Activated T-cell treated with anti-CD3 and anti-CD28 coated beads, Interleukin-2, amount 50 U/mL, for 72 hours (primary cell): Measurements from ENCODE around the gene LGALS16. TPM values are rescaled to one million over a fixed set of nuclear protein-coding genes. Genes with fewer than 3 reads are reported as not detected.
"Not testable (repeated sequence)": the region's sequence is repeated elsewhere in the genome, so short reads cannot be mapped to it uniquely, and the experiment has no call there.

Experiments
- ATAC-seq, 2 donors: fragments of 150-1000 bp; cut with Tn5 transposase; replicated peaks in 1 of 2; 2 replicates each; pipeline ENCODE4 v1.10.0; 2021; ENCODE audit warnings: moderate library complexity in 2 of 2, mild to moderate bottlenecking in 1 of 2
- DNase-seq, 2 donors: peaks; one replicate each; pipeline ENCODE4 v3.0.0; 2021 to 2022; ENCODE audit warnings: mixed read lengths in 1 of 2
- H3K27ac Mint-ChIP-seq: one replicate; pipeline ENCODE4 v1.8.0; 2022; ENCODE audit warnings: mild to moderate bottlenecking, moderate library complexity, mixed read lengths
- H3K27me3 Mint-ChIP-seq: one replicate; pipeline ENCODE4 v1.8.0; 2022; ENCODE audit warnings: low read depth, mixed read lengths
- H3K36me3 Mint-ChIP-seq, 2 donors: one replicate each; pipeline ENCODE4 v1.8.0; 2022; ENCODE audit warnings: mixed read lengths in 2 of 2, mild to moderate bottlenecking in 1 of 2; ENCODE audit not compliant: insufficient read depth in 2 of 2
- H3K4me1 Mint-ChIP-seq: one replicate; pipeline ENCODE4 v1.8.0; 2022; ENCODE audit warnings: low read depth, mixed read lengths
- H3K4me3 Mint-ChIP-seq, 2 donors: one replicate each; pipeline ENCODE4 v1.8.0; 2022; ENCODE audit warnings: mild to moderate bottlenecking in 2 of 2, mixed read lengths in 2 of 2, moderate library complexity in 2 of 2
- H3K9me3 Mint-ChIP-seq, 2 donors: one replicate each; pipeline ENCODE4 v1.8.0; 2022; ENCODE audit warnings: mixed read lengths in 2 of 2
- total RNA-seq, 2 donors: library from RNA; stranded (reverse); gene quantifications; one replicate each; pipeline ENCODE4 v1.2.3, GENCODE V29; 2022

LGALS16 gene
- total RNA-seq, 2 donors from 2014 or later: not detected

DNA sequence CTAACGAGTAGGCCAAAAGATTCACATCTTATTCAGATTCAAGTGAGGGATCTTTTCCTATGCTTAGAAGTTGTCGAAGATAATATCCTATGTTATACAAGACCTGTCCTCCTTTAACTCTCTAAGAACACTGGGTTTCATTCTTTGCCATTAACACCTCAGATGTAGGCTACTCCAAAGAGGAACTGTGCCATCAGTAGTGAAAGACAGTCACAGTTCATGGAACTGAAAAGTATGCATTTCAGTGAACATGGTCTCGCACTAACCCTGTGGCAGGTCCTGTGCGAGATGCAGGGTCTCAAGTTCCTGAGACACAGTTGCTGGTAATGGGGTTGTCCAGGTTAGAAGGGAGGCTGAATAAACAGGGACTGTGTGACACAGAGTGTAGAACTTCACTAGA, 4.1 kb downstream of the LGALS16 start:
- ATAC-seq (no peak), DNase-seq (no peak)
- Mint-ChIP-seq H3K9me3 (no peaks in the 10 kb centered on the region), H3K4me3 (no peak overlapping the region), H3K27ac (no peak overlapping the region), H3K4me1 (peaks cover 7% of the 10 kb centered on the region), H3K36me3 (no peaks in the 10 kb centered on the region), H3K27me3 (peaks cover 22% of the 10 kb centered on the region)

DNA sequence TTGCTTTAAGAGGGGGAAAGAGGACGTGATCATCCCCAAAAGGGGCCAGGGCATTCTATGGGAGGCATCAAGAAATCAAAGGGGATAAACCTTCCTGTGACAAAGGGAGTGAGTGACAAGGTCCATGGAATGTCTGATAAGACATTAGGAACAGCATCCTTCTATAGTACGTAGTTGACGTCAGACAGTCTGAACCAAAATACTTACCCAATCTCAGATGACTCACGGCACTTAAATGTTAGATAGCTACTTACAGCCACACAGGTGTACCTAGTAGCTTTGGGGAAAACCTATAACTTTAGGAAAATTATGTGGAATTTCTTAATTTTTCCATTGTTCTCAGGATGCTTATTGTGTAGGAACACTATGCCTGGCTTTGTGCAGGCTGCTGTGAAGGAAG, 4.9 kb downstream of the LGALS16 start:
- peaks cover 0 to 2% of the 10 kb centered on the region in 2 donors for H3K9me3 Mint-ChIP-seq
- no peak overlapping the region for H3K27ac Mint-ChIP-seq
- H3K4me1 Mint-ChIP-seq: peaks cover 7% of the 10 kb centered on the region
- no peak for ATAC-seq
- peaks cover 18% of the 10 kb centered on the region for H3K27me3 Mint-ChIP-seq
- no peak for DNase-seq
- H3K36me3 Mint-ChIP-seq: peaks cover 0 to 1% of the 10 kb centered on the region in 2 donors
- H3K4me3 Mint-ChIP-seq: no peak overlapping the region

DNA sequence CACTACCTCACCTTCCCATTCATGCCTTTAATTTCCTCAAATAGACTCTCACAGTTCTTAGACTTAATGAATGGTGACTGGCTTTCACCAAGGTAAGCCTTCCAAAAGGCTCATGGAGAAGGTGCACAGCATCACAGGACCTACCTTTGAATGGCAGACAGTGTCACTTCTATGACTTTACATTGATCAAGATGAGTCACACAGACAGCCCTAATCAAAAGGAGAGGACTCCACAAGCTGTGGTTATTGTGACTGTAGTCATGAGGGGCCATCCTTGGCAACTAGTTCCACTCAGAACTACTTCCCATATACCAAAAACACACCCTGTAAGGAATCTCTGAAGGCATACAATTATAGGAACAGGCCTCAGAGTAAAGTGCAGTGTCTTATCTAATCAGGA, 5.9 kb downstream of the LGALS16 start:
- peaks cover 0 to 2% of the 10 kb centered on the region in 2 donors for H3K9me3 Mint-ChIP-seq
- ATAC-seq (peak; percentile 59 to 75), DNase-seq (no peak)
- no peak overlapping the region for H3K27ac Mint-ChIP-seq
- peaks cover 7% of the 10 kb centered on the region for H3K4me1 Mint-ChIP-seq
- peaks cover 0 to 1% of the 10 kb centered on the region in 2 donors for H3K36me3 Mint-ChIP-seq
- H3K27me3 Mint-ChIP-seq: peaks cover 10% of the 10 kb centered on the region
- H3K4me3 Mint-ChIP-seq: no peak overlapping the region

DNA sequence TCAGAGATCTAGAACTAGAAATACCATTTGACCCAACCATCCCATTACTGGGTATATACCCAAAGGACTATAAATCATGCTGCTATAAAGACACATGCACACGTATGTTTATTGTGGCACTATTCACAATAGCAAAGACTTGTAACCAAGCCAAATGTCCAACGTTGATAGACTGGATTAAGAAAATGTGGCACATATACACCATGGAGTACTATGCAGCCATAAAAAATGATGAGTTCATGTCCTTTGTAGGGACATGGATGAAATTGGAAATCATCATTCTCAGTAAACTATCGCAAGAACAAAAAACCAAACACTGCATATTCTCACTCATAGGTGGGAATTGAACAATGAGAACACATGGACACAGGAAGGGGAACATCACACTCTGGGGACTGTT, 14.1 kb downstream of the LGALS16 start:
- not testable (repeated sequence) for ATAC-seq, DNase-seq, H3K9me3 Mint-ChIP-seq, H3K4me3 Mint-ChIP-seq, H3K36me3 Mint-ChIP-seq, H3K27ac Mint-ChIP-seq
- Mint-ChIP-seq H3K27me3 (peaks cover 34% of the 10 kb centered on the region), H3K4me1 (peaks cover 15% of the 10 kb centered on the region)

DNA sequence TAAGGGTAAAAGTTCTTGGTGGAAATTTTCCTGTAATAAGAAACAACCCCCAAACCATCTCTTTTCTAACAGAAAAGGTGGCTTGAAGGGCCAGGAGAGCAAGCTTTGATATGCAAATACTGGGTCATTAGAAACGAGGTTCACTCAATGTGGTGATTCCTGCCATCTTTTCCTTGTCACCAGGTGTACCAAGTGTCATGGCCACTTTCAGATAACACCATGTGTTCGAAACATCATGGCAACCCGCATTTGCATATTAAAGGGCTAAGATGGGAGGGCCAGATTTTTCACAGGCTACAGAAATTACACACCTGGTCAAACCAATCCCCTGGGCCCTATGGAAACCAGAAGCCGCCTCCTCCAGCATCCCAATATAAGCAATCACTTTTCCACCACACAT, 15.3 kb downstream of the LGALS16 start:
- H3K27ac Mint-ChIP-seq: no peak overlapping the region
- no peak for ATAC-seq

DNA sequence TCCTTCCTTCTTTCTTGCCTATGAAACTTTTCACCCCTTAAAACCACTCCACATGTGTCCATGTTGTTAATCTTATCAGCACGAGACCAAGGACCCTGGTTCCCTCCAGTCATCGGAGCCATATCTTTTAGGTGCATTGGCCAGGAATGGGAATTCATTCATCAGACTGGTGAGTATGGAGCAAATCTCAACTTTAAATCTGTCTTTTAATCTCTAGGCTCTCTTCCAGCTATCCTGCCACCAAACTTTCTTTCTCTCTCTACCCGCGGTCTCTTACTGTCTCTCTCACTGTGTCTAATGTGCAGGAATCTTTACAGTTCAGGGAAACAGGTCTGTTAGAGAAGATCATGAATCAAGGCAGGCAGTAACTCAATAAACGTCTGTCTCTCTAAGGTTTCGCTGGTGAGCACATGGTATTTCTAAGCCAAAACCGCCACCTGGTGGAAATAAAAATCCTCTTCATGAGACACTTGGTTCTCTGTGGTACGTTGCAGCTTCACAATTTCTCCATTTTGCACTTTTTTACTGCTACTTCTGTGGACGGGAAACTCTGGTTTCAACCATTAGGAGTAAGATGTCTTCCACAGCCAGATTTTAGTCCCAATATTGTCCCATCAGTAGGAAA, 16.1 kb downstream of the LGALS16 start:
- Mint-ChIP-seq H3K36me3 (no peaks in the 10 kb centered on the region), H3K27me3 (peaks cover 32% of the 10 kb centered on the region), H3K4me1 (peaks cover 35% of the 10 kb centered on the region), H3K9me3 (no peaks in the 10 kb centered on the region), H3K4me3 (no peak overlapping the region), H3K27ac (no peak overlapping the region)
- peak; percentile 51 to 67 for DNase-seq
- peak; percentile 43 to 48 for ATAC-seq

More for the DNA sequence above, 15.3 kb downstream of the LGALS16 start:
- no peaks in the 10 kb centered on the region for H3K9me3 Mint-ChIP-seq
- H3K4me3 Mint-ChIP-seq: no peak overlapping the region
- no peak for DNase-seq
- H3K4me1 Mint-ChIP-seq: peaks cover 26% of the 10 kb centered on the region
- H3K36me3 Mint-ChIP-seq: no peaks in the 10 kb centered on the region
- peaks cover 34% of the 10 kb centered on the region for H3K27me3 Mint-ChIP-seq

DNA sequence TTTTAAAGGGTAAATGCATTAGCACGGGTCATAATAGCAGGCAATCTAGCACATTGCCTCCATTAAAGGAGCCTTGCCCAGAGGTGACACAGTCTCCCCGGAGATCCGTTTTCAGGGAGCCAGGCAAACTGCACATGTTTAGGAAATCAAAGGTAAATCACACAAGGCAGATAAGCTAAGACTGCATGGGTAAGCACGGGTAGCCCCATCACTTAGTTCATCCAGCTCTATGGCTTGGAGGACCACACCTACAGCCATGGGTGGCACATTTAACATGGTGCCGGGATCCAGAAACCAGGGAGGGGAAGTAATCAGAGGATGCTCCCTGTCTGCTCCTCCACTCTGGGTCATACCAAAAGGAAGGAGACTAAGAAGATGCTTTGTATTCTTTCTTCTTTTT, 16.8 kb downstream of the LGALS16 start:
- H3K27me3 Mint-ChIP-seq: peaks cover 26% of the 10 kb centered on the region
- peaks cover 35% of the 10 kb centered on the region for H3K4me1 Mint-ChIP-seq
- no peaks in the 10 kb centered on the region for H3K9me3 Mint-ChIP-seq
- ATAC-seq (no peak), DNase-seq (no peak)
- H3K4me3 Mint-ChIP-seq: no peak overlapping the region
- H3K27ac Mint-ChIP-seq: no peak overlapping the region
- no peaks in the 10 kb centered on the region for H3K36me3 Mint-ChIP-seq

DNA sequence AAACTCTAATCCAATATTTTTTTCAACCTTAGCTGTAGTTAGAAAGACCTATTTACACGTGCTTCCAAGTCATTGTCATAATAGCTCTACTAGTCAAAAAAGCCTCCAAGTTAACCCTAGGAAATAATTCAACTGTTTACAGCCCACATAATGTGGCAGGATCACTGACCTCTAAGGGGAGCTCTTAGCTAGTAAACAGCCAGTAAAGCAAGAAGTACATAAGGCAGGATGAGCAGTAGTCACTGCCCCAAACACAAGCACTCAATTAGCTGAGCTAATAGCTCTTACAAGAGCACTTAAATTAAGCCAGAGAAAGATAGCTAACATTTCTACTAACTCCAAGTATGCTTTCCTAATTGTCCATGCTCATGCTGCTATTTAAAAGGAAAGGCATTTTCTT, 18.1 kb downstream of the LGALS16 start:
- not testable (repeated sequence) for ATAC-seq, DNase-seq, H3K27ac Mint-ChIP-seq, H3K36me3 Mint-ChIP-seq, H3K4me3 Mint-ChIP-seq, H3K9me3 Mint-ChIP-seq
- Mint-ChIP-seq H3K27me3 (peaks cover 21% of the 10 kb centered on the region), H3K4me1 (peaks cover 46% of the 10 kb centered on the region)

DNA sequence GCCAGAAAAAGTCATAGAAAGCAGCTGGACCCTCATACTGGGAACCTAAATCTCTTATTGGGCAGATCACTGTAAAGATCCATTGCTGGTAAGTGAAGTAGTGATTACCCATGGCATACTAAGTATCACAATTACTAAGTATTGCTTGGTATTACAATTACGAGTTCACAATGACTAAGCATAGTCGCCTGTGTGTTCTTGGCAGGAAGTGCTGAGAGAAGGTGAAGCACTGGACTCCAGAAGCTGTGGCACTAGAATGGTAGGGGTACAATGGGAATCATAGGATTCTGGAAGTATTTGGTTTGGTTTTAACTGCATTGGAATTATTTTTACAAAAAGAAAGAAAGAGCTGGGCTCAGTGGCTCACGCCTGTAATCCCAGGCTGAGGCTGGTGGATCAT, 20.3 kb downstream of the LGALS16 start:
- Mint-ChIP-seq H3K9me3 (no peaks in the 10 kb centered on the region), H3K4me3 (peak overlapping the region; percentile 63 to 76), H3K36me3 (no peaks in the 10 kb centered on the region), H3K27me3 (peaks cover 13% of the 10 kb centered on the region), H3K27ac (peak overlapping the region; percentile 81), H3K4me1 (peaks cover 66% of the 10 kb centered on the region)
- peak; percentile 46 to 55 for DNase-seq
- peak; percentile 64 to 66 for ATAC-seq

DNA sequence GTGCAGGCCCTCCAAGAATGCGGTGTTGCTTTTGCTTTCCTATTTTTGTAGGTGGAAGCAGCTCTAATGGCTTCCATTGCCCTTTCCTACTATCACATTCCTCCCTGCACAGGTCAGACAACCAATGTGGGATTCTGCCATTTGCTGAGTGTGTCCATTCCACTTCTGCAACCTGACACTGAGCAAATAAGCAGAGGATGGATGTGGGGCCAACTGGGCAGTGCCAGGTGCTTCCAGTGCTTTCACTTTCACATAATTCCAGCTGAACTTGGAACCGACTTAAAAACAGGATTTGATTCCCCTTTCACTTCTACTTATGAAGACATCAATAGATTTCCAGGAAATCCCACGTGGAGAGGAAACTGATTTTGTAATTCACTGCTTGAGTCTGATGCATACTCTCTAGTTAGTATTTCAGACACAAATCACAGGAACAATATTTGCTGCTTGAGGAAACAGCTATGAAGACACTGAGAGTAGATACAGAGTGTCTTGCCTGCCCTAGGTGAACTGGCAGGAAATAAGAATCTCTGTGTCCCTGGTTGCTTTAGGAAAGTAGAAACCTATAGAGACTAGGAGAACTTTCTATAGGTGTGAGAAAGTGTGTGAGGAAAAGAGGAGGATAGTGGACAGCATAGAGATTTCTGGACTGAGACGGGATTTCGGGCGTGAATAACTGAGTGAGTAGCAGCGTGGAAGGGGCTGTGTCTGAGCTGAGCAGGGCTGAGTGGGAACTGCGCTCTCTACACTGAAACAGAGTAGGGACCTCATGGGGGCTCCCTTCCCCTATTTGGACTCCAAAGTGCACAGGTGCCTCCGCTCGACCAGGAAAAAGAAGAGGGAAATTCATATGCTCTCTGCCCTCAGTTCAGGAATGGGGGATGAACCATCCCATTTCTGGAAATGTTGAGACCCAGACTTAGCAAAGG, 22.5 kb downstream of the LGALS16 start:
- H3K9me3 Mint-ChIP-seq: no peaks in the 10 kb centered on the region
- H3K4me1 Mint-ChIP-seq: peaks cover 51% of the 10 kb centered on the region
- ATAC-seq: no peak
- H3K36me3 Mint-ChIP-seq: peaks cover 0 to 3% of the 10 kb centered on the region in 2 donors
- no peaks in the 10 kb centered on the region for H3K27me3 Mint-ChIP-seq
- H3K4me3 Mint-ChIP-seq: peak overlapping the region; percentile 79 to 85
- no peak for DNase-seq
- H3K27ac Mint-ChIP-seq: peak overlapping the region; percentile 98

DNA sequence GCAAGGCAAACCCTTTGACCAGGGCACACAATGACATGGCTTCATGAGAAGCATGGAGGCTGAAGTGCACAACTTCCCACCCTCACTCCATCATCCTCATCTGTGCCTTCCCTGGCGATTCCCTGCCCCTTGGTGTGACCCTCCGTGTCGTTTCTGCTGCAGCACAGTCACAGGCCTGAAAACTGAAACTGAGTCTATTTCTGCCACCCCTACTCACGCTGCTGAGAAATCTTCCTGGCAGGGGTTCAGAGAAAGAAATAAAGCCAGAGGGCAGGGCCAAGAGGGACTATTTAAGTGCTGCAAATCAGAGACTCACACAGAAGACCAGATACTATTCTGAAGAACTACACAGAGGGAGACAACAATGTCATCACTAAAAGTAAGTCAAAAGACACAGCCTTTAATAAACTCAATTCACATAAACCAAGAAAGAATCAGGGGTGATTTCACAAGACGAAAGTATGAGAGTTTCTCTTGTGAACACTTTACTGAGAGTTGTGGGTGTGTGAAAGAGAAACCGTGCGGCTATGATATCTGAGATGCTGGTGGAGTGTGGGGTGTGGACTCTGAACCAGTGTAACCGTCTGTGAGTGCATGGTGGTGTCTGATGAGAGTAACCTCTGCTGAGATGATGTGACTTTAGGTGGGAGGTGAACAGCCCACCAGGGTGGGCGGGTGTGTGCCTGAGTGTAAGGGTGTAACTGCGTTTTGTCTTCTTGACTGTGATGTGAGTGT, 23.5 kb downstream of the LGALS16 start:
- H3K4me1 Mint-ChIP-seq: peaks cover 51% of the 10 kb centered on the region
- ATAC-seq (peak; percentile 80 to 88), DNase-seq (peak; percentile 72 to 73)
- H3K27ac Mint-ChIP-seq: peak overlapping the region; percentile 89
- peaks cover 0 to 3% of the 10 kb centered on the region in 2 donors for H3K36me3 Mint-ChIP-seq
- no peaks in the 10 kb centered on the region for H3K9me3 Mint-ChIP-seq
- H3K27me3 Mint-ChIP-seq: no peaks in the 10 kb centered on the region
- H3K4me3 Mint-ChIP-seq: peak overlapping the region; percentile 79 to 85

DNA sequence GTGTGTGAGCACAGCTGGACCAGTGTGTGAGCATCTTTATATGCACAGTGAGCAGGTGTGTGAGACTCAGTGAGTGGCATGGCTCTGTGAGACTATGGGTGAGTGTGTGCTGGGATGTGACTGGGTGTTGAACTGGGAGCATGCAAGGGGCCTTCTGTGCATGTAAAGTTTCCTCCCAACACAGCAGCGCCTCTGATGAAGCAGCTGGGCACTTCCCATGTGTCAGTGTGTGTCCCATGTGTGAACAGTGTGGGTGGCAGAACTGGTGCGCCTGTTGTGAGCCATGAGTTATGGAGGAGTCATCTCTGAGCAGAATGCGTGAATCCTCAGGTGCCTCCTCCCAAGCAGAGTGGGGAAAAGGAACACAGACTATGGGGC, 24.1 kb downstream of the LGALS16 start:
- ATAC-seq (peak; percentile 42 to 59), DNase-seq (peak; percentile 55 to 59)
- H3K27me3 Mint-ChIP-seq: no peaks in the 10 kb centered on the region
- H3K4me3 Mint-ChIP-seq: peak overlapping the region; percentile 79 to 85
- H3K27ac Mint-ChIP-seq: peak overlapping the region; percentile 89
- no peaks in the 10 kb centered on the region for H3K9me3 Mint-ChIP-seq
- H3K4me1 Mint-ChIP-seq: peaks cover 51% of the 10 kb centered on the region
- peaks cover 0 to 3% of the 10 kb centered on the region in 2 donors for H3K36me3 Mint-ChIP-seq

DNA sequence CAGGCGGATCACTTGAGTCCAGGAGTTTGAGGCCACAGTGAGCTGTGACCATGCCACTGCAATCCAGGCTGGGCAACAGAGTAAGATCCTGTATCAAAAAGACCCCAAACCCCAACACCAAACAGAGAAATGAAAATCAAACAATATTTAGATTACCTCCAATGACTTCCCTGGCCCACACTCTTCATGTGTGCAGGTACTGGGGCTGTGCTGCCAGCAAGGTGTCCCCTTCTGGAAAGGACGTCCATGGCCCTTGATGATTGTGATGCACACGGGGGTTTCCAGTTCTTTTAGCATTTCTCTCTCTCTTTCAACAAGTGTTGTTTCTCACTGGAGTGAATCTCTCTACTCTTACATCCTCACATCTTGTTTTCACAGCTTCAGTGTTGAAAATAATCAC, 24.9 kb downstream of the LGALS16 start:
- peaks cover 0 to 3% of the 10 kb centered on the region in 2 donors for H3K36me3 Mint-ChIP-seq
- peak overlapping the region; percentile 79 to 85 for H3K4me3 Mint-ChIP-seq
- no peaks in the 10 kb centered on the region for H3K9me3 Mint-ChIP-seq
- no peak for DNase-seq
- H3K4me1 Mint-ChIP-seq: peaks cover 44% of the 10 kb centered on the region
- H3K27me3 Mint-ChIP-seq: no peaks in the 10 kb centered on the region
- H3K27ac Mint-ChIP-seq: peak overlapping the region; percentile 47
- ATAC-seq: no peak
